HG03060 (cell line): ENCODE measurements around the gene GDF3.
"Not testable (repeated sequence)": the region's sequence is repeated elsewhere in the genome, so short reads cannot be mapped to it uniquely, and the experiment has no call there.

ENCODE experiments used
- ATAC-seq: cut with Tn5 transposase; IDR thresholded peaks from one replicate; pipeline ENCODE4 v1.9.1; 2021; ENCODE audit warnings: low read depth, moderate number of reproducible peaks; ENCODE audit not compliant: unreplicated experiment

GDF3 gene

GRCh38 chr12:7695566-7696197, at the start of gene GDF3:
GDF3 (minus strand) TSS chr12:7695775; CDS start chr12:7695728, 47 bp downstream.
- no peak for ATAC-seq

GRCh38 chr12:7732993-7733392, 37.4 kb upstream of the GDF3 start:
- ATAC-seq: no peak

- no peak for ATAC-seq
These were observed 35.9 kb upstream of the GDF3 start for GRCh38 chr12:7731486-7731885.

- ATAC-seq: not testable (repeated sequence)
These were observed 35.4 kb upstream of the GDF3 start for GRCh38 chr12:7730984-7731383.

GRCh38 chr12:7729746-7730145, 34.2 kb upstream of the GDF3 start:
- ATAC-seq: no peak

- ATAC-seq: no peak
These were observed 28.4 kb upstream of the GDF3 start for GRCh38 chr12:7723926-7724325.

- no peak for ATAC-seq
These were observed 24.6 kb upstream of the GDF3 start for GRCh38 chr12:7719946-7720730.

GRCh38 chr12:7716381-7716780, 20.8 kb upstream of the GDF3 start:
- no peak for ATAC-seq

GRCh38 chr12:7712841-7713442, 17.4 kb upstream of the GDF3 start:
- no peak for ATAC-seq

GRCh38 chr12:7711133-7711532, 15.6 kb upstream of the GDF3 start, which contains the start of gene DPPA3:
DPPA3 (plus strand) TSS chr12:7711433; CDS start chr12:7711571, 138 bp downstream.
- ATAC-seq: no peak

- no peak for ATAC-seq
These were observed 14.5 kb upstream of the GDF3 start for GRCh38 chr12:7709969-7710675.

GRCh38 chr12:7705846-7706245, 10.3 kb upstream of the GDF3 start:
- no peak for ATAC-seq

- ATAC-seq: no peak
These were observed 376 bp downstream of the GDF3 start for GRCh38 chr12:7695237-7695560.

- no peak for ATAC-seq
These were observed 879 bp downstream of the GDF3 start for GRCh38 chr12:7694556-7695236.

GRCh38 chr12:7693793-7694192, 1.8 kb downstream of the GDF3 start:
- no peak for ATAC-seq

- ATAC-seq: no peak
These were observed 14.0 kb downstream of the GDF3 start for GRCh38 chr12:7681535-7681934.

- no peak for ATAC-seq
These were observed 16.1 kb downstream of the GDF3 start for GRCh38 chr12:7679251-7680045.

- no peak for ATAC-seq
These were observed 16.8 kb downstream of the GDF3 start for GRCh38 chr12:7678744-7679143.

- ATAC-seq: not testable (repeated sequence)
These were observed 18.1 kb downstream of the GDF3 start for GRCh38 chr12:7677432-7677888.

GRCh38 chr12:7675455-7675854, 20.1 kb downstream of the GDF3 start:
- not testable (repeated sequence) for ATAC-seq
